ENCODE results near the gene SELENOI. TPM values are rescaled to one million over a fixed set of nuclear protein-coding genes. Genes with fewer than 3 reads are reported as not detected.
A peak's percentile ranks its signal among the peaks of the same experiment; 100 is the strongest.
"Not testable (repeated sequence)": the region's sequence is repeated elsewhere in the genome, so short reads cannot be mapped to it uniquely, and the experiment has no call there.

Gene SELENOI
- total RNA-seq, 4 donors from 2014 or later: 23.1 to 46.6 (median 32.4) TPM

DNA sequence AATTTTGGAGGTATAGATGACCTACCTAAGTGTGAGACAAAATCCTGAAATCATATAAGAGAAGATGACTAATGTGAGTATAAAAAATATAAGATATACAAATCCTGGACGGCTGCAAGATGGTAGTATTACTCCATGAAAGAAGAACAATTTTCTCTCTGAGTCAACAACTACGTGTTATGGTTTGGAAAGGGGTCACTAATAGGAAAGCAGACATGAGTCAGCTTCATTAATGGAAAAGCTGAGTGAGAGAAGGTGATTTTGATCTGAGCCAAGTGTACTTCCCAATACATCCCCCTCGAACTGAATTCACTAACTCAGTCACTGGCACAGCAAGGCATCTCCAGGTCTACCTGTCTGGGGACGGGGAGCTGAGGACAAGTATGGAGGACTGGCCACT, 20.1 kb upstream of the SELENOI start:
- WGBS, 2 donors: 31 to 42% methylated on average over 4 of the region's 4 CpGs
- H3K27ac ChIP-seq: no peak overlapping the region
- H3K9me3 ChIP-seq: no peaks in the 10 kb centered on the region
- H3K4me1 ChIP-seq: peaks cover 0 to 7% (median 0%) of the 10 kb centered on the region in 3 donors
- intact Hi-C loops (cut with DNase I): loop anchor here (10.0 kb wide), 1 partner anchor 139 kb away; no protein-coding TSS in a partner anchor
- no peak overlapping the region for H3K4me3 ChIP-seq
- TF ChIP-seq CTCF (IDR thresholded peaks at IDR 0.05) (no peak), POLR2A (IDR thresholded peaks at IDR 0.05) (no peak)
- no peak for DNase-seq
- no peaks in the 10 kb centered on the region for H3K36me3 ChIP-seq
- no peaks in the 10 kb centered on the region for H3K27me3 ChIP-seq

DNA sequence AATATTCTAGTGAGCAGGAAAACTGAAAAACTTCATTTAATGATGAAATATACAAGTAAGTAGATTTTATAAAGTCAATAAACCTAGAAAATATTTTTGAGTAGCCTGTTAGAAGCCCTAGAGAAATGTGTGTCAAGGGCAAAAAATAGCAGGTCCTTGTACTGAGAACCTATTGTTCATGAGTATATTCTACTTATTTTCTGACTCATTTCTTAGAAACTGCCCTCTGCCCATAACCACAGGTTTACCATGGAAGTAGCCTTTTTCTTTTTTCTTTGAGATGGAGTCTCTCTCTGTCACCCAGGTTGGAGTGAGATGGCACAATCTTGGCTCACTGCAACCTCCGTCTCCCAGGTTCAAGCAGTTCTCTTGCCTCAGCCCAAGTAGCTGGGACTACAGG, 19.4 kb upstream of the SELENOI start:
- no peak overlapping the region for H3K27ac ChIP-seq
- no peaks in the 10 kb centered on the region for H3K36me3 ChIP-seq
- H3K4me1 ChIP-seq: peaks cover 0 to 7% (median 0%) of the 10 kb centered on the region in 3 donors
- DNase-seq: no peak
- TF ChIP-seq POLR2A (IDR thresholded peaks at IDR 0.05): no peak
- no peak for TF ChIP-seq CTCF (IDR thresholded peaks at IDR 0.05)
- no peaks in the 10 kb centered on the region for H3K9me3 ChIP-seq
- H3K27me3 ChIP-seq: no peaks in the 10 kb centered on the region
- intact Hi-C loops (cut with DNase I): loop anchor here (10.0 kb wide), 1 partner anchor 138 kb away; no protein-coding TSS in a partner anchor
- 67 to 90% methylated on average over 1 of the region's 1 CpG for WGBS, 2 donors
- H3K4me3 ChIP-seq: no peak overlapping the region

GRCh38 chr2:26327291-26328272, 18.4 kb upstream of the SELENOI start:
- WGBS, 2 donors: 44 to 51% methylated on average over 4 of the region's 5 CpGs
- H3K27me3 ChIP-seq: no peaks in the 10 kb centered on the region
- H3K9me3 ChIP-seq: no peaks in the 10 kb centered on the region
- intact Hi-C loops (cut with DNase I): loop anchor here (10.0 kb wide), 1 partner anchor 137 kb away; no protein-coding TSS in a partner anchor
- no peaks in the 10 kb centered on the region for H3K36me3 ChIP-seq
- DNase-seq: no peak
- TF ChIP-seq CTCF (IDR thresholded peaks at IDR 0.05): no peak
- TF ChIP-seq POLR2A (IDR thresholded peaks at IDR 0.05): no peak
- no peak overlapping the region for H3K27ac ChIP-seq
- H3K4me3 ChIP-seq: no peak overlapping the region
- peaks cover 0 to 7% (median 0%) of the 10 kb centered on the region in 3 donors for H3K4me1 ChIP-seq

DNA sequence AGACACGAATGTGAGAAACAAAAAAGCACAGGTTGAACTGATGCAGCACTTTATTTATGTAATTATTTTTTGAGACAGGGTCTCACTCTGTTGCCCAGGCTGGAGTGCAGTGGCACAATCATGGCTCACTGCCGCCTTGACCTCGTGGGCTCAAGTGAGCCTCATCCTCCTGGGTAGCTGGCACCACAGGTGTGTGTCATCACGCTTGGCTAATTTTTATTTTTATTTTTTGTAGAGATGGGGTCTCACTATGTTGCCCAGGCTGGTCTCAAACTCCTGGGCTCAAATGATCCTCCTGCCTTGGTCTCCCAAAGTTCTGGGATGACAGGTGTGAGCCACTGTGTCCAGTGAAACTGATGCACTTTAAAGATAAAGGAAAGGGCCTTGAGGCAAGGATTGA, 16.9 kb upstream of the SELENOI start:
- H3K9me3 ChIP-seq: not testable (repeated sequence)

GRCh38 chr2:26330114-26330549, 15.8 kb upstream of the SELENOI start:
- H3K9me3 ChIP-seq: no peaks in the 10 kb centered on the region
- H3K27ac ChIP-seq: no peak overlapping the region
- intact Hi-C loops (cut with DNase I): no loop called here
- peak; percentile 79 to 93 (median 92) for TF ChIP-seq CTCF (IDR thresholded peaks at IDR 0.05)
- TF ChIP-seq POLR2A (IDR thresholded peaks at IDR 0.05): no peak
- H3K4me3 ChIP-seq: no peak overlapping the region
- peaks cover 0 to 7% (median 0%) of the 10 kb centered on the region in 3 donors for H3K4me1 ChIP-seq
- H3K27me3 ChIP-seq: no peaks in the 10 kb centered on the region
- H3K36me3 ChIP-seq: no peaks in the 10 kb centered on the region
- 0 to 4% methylated on average over 7 of the region's 7 CpGs for WGBS, 2 donors
- peak; percentile 41 for DNase-seq

More for the DNA sequence above, 16.9 kb upstream of the SELENOI start:
- H3K27ac ChIP-seq, H3K36me3 ChIP-seq, DNase-seq, H3K27me3 ChIP-seq, H3K4me1 ChIP-seq, H3K4me3 ChIP-seq: not testable (repeated sequence)
- WGBS, 2 donors: 90 to 91% methylated on average over 4 of the region's 4 CpGs
- intact Hi-C loops (cut with DNase I): loop anchor here (10.0 kb wide), 1 partner anchor 136 kb away; no protein-coding TSS in a partner anchor

Data from esophagus squamous epithelium (tissue), 5 donors.